Keratinocyte (primary cell): ENCODE measurements around the gene BHLHE40.

Source experiments
- EZH2 ChIP-seq: IDR thresholded peaks from one replicate; pipeline ENCODE4 v1.6.1; 2012; ENCODE audit warnings: inconsistent platforms, mild to moderate bottlenecking, low read length, moderate library complexity
- TF ChIP-seq, protein P1 (sequence below), 3 experiments: IDR thresholded peaks in 1 of 3; conservative IDR thresholded peaks in 1 of 3; optimal IDR thresholded peaks in 1 of 3; 2 replicates in 2 of 3; 3 replicates in 1 of 3; pipeline versions ENCODE3 to v1.5.1; 2011; ENCODE audit warnings: low read length in 3 of 3, mild to moderate bottlenecking in 3 of 3, moderate library complexity in 2 of 3, control low read depth in 1 of 3, inconsistent platforms in 1 of 3; ENCODE audit not compliant: insufficient read depth in 2 of 3; ENCODE audit errors: extremely low read depth in 1 of 3

DNA sequence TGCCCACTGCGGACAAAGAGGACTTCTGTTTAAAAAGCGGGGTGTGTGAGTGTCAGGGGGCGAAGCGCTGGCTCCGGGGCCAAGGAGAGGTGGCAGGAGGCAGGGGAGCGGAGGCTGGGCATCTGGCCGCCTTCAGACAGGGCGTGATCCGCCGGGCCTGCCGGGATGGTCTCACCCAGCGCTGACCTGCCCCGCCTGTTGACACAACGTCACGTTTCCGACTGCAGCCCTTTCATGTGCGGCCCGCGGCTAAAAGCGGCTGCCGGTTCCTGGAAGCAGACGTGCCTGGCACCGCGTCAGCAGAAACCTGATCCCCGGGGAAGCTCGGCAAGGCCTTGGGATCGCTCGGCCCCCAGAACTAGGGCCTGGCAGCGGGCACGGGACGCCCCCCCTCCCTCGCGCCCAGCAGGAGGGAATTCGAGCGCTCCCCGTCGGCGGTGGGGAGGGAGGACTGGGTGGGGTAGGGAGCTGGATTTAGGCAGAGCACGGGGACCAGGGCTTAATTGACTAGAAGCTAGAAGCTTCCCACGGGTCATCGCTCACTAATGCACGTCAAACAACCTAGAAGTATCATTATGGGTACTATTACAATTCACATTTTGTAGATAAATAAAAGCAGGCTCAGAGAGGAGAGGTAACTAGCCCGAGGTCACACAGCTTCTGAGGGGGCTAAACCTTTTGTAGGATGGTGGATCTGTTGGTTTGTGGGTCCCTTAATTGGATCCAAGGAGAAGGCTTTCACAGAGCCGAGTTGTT is 7.7 kb downstream of the BHLHE40 start:
- TF ChIP-seq, protein P1, sequence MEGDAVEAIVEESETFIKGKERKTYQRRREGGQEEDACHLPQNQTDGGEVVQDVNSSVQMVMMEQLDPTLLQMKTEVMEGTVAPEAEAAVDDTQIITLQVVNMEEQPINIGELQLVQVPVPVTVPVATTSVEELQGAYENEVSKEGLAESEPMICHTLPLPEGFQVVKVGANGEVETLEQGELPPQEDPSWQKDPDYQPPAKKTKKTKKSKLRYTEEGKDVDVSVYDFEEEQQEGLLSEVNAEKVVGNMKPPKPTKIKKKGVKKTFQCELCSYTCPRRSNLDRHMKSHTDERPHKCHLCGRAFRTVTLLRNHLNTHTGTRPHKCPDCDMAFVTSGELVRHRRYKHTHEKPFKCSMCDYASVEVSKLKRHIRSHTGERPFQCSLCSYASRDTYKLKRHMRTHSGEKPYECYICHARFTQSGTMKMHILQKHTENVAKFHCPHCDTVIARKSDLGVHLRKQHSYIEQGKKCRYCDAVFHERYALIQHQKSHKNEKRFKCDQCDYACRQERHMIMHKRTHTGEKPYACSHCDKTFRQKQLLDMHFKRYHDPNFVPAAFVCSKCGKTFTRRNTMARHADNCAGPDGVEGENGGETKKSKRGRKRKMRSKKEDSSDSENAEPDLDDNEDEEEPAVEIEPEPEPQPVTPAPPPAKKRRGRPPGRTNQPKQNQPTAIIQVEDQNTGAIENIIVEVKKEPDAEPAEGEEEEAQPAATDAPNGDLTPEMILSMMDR (optimal IDR thresholded peaks at IDR 0.05 in 1 of 3, IDR thresholded peaks at IDR 0.05 in 1 of 3, conservative IDR thresholded peaks at IDR 0.05 in 1 of 3; ENCODE audit: extremely low read depth in 1 of 3, insufficient read depth in 2 of 3, low read length in 3 of 3) = no peak
- TF ChIP-seq EZH2 = no peak
